Bronchial epithelial cell (primary cell): ENCODE results near the gene LAMA4. TPM values are rescaled to one million over a fixed set of nuclear protein-coding genes. Genes with fewer than 3 reads are reported as not detected.

Source experiments
- DNase-seq: peaks from one replicate; pipeline ENCODE4 v3.0.0-alpha.2; 2010; ENCODE audit warnings: low read depth
- FAIRE-seq: peaks from 2 replicates; lab custom pipeline; 2011; peaks lifted over from hg19 to GRCh38; lab: Jason Lieb, UNC
- H3K27me3 ChIP-seq: 2 replicates; pipeline ENCODE4 v1.5.1; 2011; ENCODE audit warnings: low read length; ENCODE audit not compliant: control insufficient read depth, insufficient read depth
- H3K36me3 ChIP-seq: 2 replicates; pipeline ENCODE4 v1.5.1; 2011; ENCODE audit warnings: low read length; ENCODE audit not compliant: control insufficient read depth, insufficient read depth
- H3K4me3 ChIP-seq: 2 replicates; pipeline ENCODE4 v1.5.1; 2011; ENCODE audit warnings: mild to moderate bottlenecking, low read depth, low read length, control low read depth
- CTCF ChIP-seq: IDR thresholded peaks from 2 replicates; pipeline ENCODE4 v1.5.1; 2011; ENCODE audit warnings: mild to moderate bottlenecking, moderate library complexity, low read length, control low read depth, inconsistent platforms; ENCODE audit not compliant: insufficient read depth, severe bottlenecking
- total RNA-seq: library from RNA; depleted of rRNA; stranded (reverse); fragments of >200 nt; gene quantifications from 2 replicates; pipeline ENCODE4 v1.2.1, GENCODE V29; 2014

LAMA4 gene
- total RNA-seq, 1 donor from 2014 or later = 5.5 TPM

DNA sequence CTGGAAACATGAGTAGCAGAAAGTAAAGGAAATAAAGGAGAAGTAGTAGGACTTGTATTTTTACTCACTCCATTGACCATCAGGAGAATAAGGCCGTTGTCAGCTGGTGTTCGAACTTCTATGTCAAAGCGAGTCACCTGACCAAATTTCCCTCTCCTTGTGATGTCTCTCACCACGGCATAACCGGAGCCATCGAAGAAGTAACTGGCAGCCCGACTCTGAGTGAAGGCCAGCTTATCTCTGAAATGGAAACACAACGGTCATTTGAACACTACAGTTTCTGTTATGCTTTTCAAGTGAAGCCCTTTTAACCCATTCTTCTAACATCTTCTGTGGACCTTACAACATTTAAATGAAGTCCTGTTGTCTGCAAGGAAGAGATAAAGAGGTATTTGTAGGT, 115.3 kb downstream of the LAMA4 start:
- no peak for TF ChIP-seq CTCF
- FAIRE-seq = no peak

GRCh38 chr6:112130878-112131277, 123.5 kb downstream of the LAMA4 start:
- FAIRE-seq (no peak), DNase-seq (peak; percentile 67)
- Histone ChIP-seq H3K4me3 (no peak overlapping the region), H3K36me3 (no peaks in the 10 kb centered on the region), H3K27me3 (no peaks in the 10 kb centered on the region)
- TF ChIP-seq CTCF = no peak

More for the DNA sequence above, 115.3 kb downstream of the LAMA4 start:
- Histone ChIP-seq H3K27me3 (no peaks in the 10 kb centered on the region), H3K4me3 (no peak overlapping the region), H3K36me3 (no peaks in the 10 kb centered on the region)
- no peak for DNase-seq

DNA sequence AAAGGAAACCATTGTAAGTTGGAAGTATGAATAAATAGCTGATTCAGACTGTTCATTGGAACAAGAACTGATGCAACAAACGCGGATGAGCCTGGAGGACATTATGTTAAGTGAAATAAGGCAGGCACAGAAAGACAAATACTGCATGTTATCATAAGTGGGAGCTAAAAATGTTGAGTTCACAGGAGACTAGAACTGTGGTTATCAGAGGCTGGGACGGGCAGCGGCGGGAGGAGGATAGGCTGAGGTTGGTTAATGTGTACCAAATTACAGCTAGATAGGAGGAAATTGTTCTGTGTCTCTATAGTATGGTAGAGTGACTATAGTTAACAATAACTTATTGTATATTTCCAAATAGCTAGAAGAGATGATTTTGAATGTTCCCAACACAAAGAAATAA, 126.2 kb downstream of the LAMA4 start:
- no peak overlapping the region for H3K4me3 ChIP-seq
- TF ChIP-seq CTCF = no peak
- FAIRE-seq = no peak
- H3K27me3 ChIP-seq = no peaks in the 10 kb centered on the region
- no peak for DNase-seq
- H3K36me3 ChIP-seq = no peaks in the 10 kb centered on the region

GRCh38 chr6:112123982-112124381, 130.4 kb downstream of the LAMA4 start:
- no peaks in the 10 kb centered on the region for H3K36me3 ChIP-seq

DNA sequence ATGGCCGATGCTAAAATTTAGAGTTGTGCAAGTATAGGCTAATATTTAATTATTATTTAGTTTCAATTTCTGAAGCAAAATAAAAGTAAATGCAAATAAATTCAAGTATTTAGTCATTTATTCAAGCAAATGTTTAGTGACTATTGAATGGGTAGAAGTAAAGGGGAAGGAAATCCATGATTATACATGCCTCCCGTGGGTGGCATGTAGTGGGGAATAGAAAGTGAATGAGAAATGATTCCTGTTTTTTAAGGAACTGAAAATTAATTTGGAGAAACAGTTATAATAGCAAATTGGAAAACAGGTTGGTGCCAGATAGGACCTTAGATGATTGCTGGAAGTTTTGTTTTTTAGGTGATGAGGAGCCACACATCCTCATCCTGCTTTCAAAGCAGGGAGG, 131.6 kb downstream of the LAMA4 start:
- H3K36me3 ChIP-seq = no peaks in the 10 kb centered on the region
- no peak for TF ChIP-seq CTCF
- no peaks in the 10 kb centered on the region for H3K27me3 ChIP-seq
- no peak overlapping the region for H3K4me3 ChIP-seq
- FAIRE-seq (no peak), DNase-seq (no peak)

More at GRCh38 chr6:112123982-112124381, 130.4 kb downstream of the LAMA4 start:
- no peak for TF ChIP-seq CTCF
- FAIRE-seq = no peak
- Histone ChIP-seq H3K27me3 (no peaks in the 10 kb centered on the region), H3K4me3 (no peak overlapping the region)
- DNase-seq = no peak

- no peak overlapping the region for H3K4me3 ChIP-seq
- TF ChIP-seq CTCF = no peak
- no peak for DNase-seq
- no peaks in the 10 kb centered on the region for H3K36me3 ChIP-seq
- FAIRE-seq = no peak
- no peaks in the 10 kb centered on the region for H3K27me3 ChIP-seq
Observed at GRCh38 chr6:112118034-112118433, 136.3 kb downstream of the LAMA4 start.
